GM10266 (cell line): Measurements from ENCODE around the gene DNAH7.

Experiments used
- DNase-seq: peaks from one replicate; pipeline ENCODE4 v3.0.0; 2012; ENCODE audit errors: extremely low spot score
- CTCF ChIP-seq: IDR thresholded peaks from 2 replicates; pipeline ENCODE4 v1.5.1; 2012; ENCODE audit warnings: mild to moderate bottlenecking, low read depth; ENCODE audit not compliant: control insufficient read depth, insufficient read depth; ENCODE audit errors: missing control alignments

DNAH7 gene

DNA sequence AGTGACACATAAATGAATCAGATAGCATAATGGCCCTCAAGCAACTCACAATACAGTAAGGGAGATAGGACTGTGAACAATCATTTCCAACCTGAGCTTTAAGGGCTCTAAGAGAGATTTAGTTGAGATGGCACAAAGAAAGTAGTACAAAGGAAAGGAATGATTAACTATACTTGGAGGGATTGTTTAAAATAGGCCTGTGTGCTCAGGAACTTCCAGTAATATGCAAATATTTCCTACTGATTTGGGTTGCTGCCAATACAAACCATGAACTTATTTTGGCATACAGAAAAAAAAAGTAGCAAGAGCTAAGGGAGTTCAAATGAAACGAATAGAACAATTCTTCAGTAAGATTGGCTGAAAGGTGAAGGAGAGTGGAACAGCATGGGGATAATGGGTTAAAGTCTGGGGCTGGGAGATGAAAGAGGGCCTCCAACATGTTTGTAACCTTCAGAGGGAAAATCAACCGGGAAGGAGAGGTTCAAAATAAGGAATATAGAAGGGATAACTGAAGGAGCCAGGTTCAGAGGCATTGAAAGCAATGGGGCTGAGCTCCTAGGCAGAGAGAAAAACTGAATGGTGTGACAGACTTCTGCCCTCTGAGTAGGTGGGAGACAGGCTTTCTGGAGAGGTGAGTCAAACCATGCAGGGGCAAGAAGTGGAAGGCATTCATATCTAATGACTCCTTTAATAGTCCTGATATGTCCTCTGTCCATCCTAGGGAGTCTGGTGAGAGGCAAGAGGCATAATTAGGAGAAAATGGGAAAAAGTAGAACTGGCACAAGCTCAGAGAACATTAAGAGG lies 83.5 kb downstream of the DNAH7 start:
- no peak for TF ChIP-seq CTCF
- no peak for DNase-seq

- DNase-seq, result no peak
- TF ChIP-seq CTCF, result no peak
Observed at GRCh38 chr2:195967336-195967735, 101.3 kb downstream of the DNAH7 start.

DNA sequence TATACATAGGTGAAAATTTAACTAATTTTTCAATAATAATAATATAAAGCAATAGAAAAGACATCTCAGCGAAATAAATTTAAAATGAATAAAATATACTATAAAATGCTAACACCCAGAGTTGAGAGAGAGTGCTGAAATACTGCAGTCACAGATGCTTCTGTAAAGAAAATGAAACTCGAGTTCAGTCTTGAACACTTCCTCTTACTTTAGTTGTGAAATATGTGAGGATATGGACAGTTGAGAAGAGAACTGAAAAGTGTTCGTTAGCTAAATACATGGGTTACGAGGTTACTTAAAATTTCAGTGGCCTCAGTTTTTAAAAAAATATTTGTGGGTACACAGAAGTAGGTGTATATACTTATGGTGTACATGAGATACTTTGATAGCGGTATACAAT lies 106.8 kb downstream of the DNAH7 start:
- no peak for TF ChIP-seq CTCF
- DNase-seq, result peak; percentile 21

DNA sequence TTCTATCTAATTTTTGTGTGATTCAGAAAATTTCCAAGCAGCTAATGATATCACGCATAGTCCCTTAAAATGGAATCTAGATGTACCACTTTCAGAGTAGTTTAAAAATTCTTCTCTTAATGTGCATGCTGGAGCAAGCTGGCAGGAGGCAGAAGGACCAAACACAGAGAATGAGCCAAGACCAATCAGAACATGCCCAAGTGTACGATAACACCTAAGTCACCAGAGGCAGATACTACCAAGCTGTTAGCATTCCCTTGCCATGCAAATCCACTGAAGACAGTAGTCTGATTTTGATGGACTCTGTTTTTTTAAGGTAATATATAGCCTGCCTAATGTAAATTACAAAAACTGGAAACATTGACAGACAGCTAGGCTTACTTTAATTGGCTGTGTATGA lies 109.3 kb downstream of the DNAH7 start:
- DNase-seq, result no peak
- TF ChIP-seq CTCF, result no peak

DNA sequence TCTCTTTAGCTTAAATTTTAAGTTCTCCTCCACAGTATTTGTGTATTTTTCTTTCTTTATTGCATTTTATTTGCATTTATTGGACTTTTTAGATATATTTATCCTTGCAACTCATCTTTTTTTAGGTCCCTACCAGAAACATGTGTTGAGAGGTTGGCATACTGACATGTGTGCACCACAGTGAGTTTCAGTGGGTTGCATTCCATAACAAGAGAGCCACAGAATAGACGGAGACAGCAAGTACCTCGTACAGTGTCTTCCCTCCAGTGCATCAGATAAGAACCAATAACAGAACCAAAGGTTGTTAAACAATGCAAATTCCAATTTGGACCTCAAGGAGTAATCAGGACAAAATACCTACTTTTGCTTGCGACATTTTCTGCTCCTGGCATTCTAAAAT lies 111.9 kb downstream of the DNAH7 start:
- no peak for TF ChIP-seq CTCF
- DNase-seq, result no peak

DNA sequence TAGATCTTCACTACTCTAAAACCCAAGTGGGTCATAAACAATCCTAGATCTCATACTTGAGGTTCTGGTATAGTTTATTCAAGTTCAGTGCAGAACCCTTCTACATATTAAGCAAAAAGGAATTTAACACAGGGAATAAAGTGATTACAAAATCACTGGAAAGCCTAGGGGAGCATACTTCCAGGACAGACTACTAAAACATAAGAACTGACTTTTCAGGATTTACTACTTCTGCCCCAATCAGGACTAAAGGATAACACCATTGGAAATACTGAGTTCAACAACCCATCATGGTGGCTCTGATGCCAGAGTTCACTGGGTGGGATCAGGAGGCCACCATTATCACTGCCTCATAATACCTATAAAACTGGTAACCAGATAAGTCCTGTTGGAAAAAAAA lies 123.6 kb downstream of the DNAH7 start:
- DNase-seq, result no peak
- no peak for TF ChIP-seq CTCF

DNA sequence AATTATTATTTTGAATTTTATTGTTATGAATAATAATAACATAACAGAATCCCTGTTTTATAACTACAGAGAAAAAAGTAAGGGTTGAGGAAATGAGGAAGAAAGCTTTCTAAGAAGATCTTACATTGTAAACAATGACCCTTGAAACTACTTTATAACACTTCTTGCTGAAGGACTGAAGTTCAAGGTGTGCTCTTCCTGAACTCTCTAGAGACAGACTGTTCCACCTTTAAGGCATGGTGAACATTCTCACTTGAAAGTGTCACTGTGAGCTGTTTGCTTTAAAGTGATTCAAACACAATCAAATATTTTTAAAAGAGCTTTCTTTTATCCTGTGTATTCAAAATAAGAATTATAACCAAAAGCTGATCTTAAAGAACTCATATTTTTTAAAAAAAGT lies 131.5 kb downstream of the DNAH7 start:
- no peak for DNase-seq
- no peak for TF ChIP-seq CTCF
